Body of pancreas (tissue), 4 donors: ENCODE results near the gene ANKRD13D.

Experiments
- CTCF ChIP-seq, 7 experiments: fragments of 450-650 bp in 4 of 7; fragments of 200-600 bp in 3 of 7; sonication (generic) in 3 of 7; IDR thresholded peaks; one replicate each; pipeline ENCODE4 v1.5.1; 2016 to 2019; ENCODE audit warnings: antibody characterized with exemption in 7 of 7
- POLR2A ChIP-seq, 3 donors: fragments of 450-650 bp; IDR thresholded peaks; one replicate each; pipeline ENCODE4 v1.6.1; 2016; ENCODE audit warnings: antibody characterized with exemption in 3 of 3, mild to moderate bottlenecking in 2 of 3

DNA sequence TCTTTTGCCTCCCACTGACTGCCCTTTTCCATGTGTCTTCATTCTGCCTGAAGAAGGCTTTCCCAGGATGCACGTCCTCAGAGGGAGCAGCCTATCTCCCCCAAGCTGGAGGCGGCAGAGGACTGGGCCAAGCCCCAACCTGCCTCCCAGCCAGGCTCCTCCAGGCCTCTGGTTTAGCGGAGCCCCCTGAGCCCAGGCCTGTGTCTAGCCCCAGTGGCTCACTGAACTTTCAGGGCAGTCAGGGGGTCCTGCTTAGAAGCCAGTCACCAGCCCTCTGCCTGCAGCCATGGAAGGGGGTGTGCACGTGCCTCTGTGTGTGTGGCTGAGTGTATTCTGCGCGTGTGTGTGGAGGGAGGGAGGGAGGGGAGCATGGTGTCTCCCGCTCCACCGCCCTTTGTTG lies 33.2 kb upstream of the ANKRD13D start:
- TF ChIP-seq CTCF (IDR thresholded peaks at IDR 0.05) (no peak), POLR2A (IDR thresholded peaks at IDR 0.05) (no peak)
